K562 (cell line): Measurements from ENCODE around the gene SART3. TPM values are rescaled to one million over a fixed set of nuclear protein-coding genes. Genes with fewer than 3 reads are reported as not detected.

ENCODE experiments used
- ATAC-seq: fragments of 200-7000 bp; cut with Tn5 transposase; 3 replicates; pipeline ENCODE4 v1.9.1; 2020; ENCODE audit warnings: moderate library complexity
- BruUV-seq: library from RNA; stranded (reverse); fragments of 400-500 nt; replicated peaks from 2 replicates; lab custom pipeline; 2021; lab: Mats Ljungman, UMichigan
- CTCF ChIA-PET: fragments of 300-600 bp; formaldehyde crosslinking; extraction: SDS; loops from one replicate; lab custom pipeline; 2021; ENCODE audit warnings: low intra/inter-chr PET ratio; lab: Yijun Ruan, JAX
- POLR2A ChIA-PET: fragments of 300-600, 350-650 bp; sonication (Branson Sonifier 250); formaldehyde crosslinking; extraction: SDS; loops from one replicate; lab custom pipeline; 2021; ENCODE audit warnings: antibody characterized with exemption, inconsistent platforms; lab: Yijun Ruan, JAX
- DNase-seq, 4 experiments: peaks; one replicate each; pipeline versions ENCODE4 v3.0.0 to v3.0.0-alpha.2; 2011 to 2018; ENCODE audit warnings: low spot score in 3 of 4, mixed read lengths in 3 of 4; ENCODE audit errors: extremely low read depth in 1 of 4
- FAIRE-seq: peaks from 2 replicates; lab custom pipeline; 2011; peaks lifted over from hg19 to GRCh38; lab: Jason Lieb, UNC
- H2AFZ ChIP-seq: 2 replicates; pipeline ENCODE4 v1.6.0; 2011; ENCODE audit warnings: low read depth, low read length, control low read depth, inconsistent platforms
- H3K27ac ChIP-seq: fragments of 200-600 bp; 3 replicates; pipeline ENCODE4 v1.8.0; 2011; ENCODE audit warnings: low read depth, mild to moderate bottlenecking, control low read depth, inconsistent platforms, low read length, moderate library complexity, mixed read lengths; ENCODE audit errors: extremely low read depth
- H3K27me3 ChIP-seq, 2 experiments: fragments of 300-600 bp in 1 of 2; 2 replicates in 1 of 2; 3 replicates in 1 of 2; pipeline versions ENCODE4 v1.6.0 to v1.8.0; 2011; ENCODE audit warnings: inconsistent platforms in 2 of 2, low read length in 2 of 2, mild to moderate bottlenecking in 1 of 2, mixed read lengths in 1 of 2, moderate library complexity in 1 of 2; ENCODE audit not compliant: control insufficient read depth in 2 of 2, insufficient read depth in 2 of 2
- H3K36me3 ChIP-seq: fragments of 300-600 bp; 3 replicates; pipeline ENCODE4 v1.8.0; 2011; ENCODE audit warnings: mild to moderate bottlenecking, low read length, inconsistent platforms; ENCODE audit not compliant: control insufficient read depth, insufficient read depth
- H3K4me1 ChIP-seq, 2 experiments: fragments of 200-600 bp in 1 of 2; replicated peaks in 1 of 2; 2 replicates in 1 of 2; 3 replicates in 1 of 2; pipeline versions ENCODE4 v1.5.1 to v1.8.0; 2011; ENCODE audit warnings: inconsistent platforms in 2 of 2, low read length in 2 of 2, mild to moderate bottlenecking in 1 of 2, mixed read lengths in 1 of 2, moderate library complexity in 1 of 2; ENCODE audit not compliant: control insufficient read depth in 2 of 2, insufficient read depth in 2 of 2
- H3K4me2 ChIP-seq: 2 replicates; pipeline ENCODE4 v1.6.1; 2011; ENCODE audit warnings: low read length, control low read depth, inconsistent platforms, mixed read lengths; ENCODE audit not compliant: insufficient read depth
- H3K4me3 ChIP-seq: fragments of 200-600 bp; sonication (generic), shearing (Covaris generic); 2 replicates; pipeline ENCODE4 v1.5.1; 2016; ENCODE audit warnings: control low read depth, inconsistent platforms
- H3K79me2 ChIP-seq: fragments of 200-600 bp; 3 replicates; pipeline ENCODE4 v1.8.0; 2011; ENCODE audit warnings: low read length, inconsistent platforms; ENCODE audit not compliant: control insufficient read depth, insufficient read depth
- H3K9ac ChIP-seq, 2 experiments: 2 replicates each; pipeline versions ENCODE4 v1.6.0 to v1.6.1; 2011; ENCODE audit warnings: low read depth in 2 of 2, low read length in 2 of 2, control low read depth in 1 of 2, inconsistent platforms in 1 of 2, mild to moderate bottlenecking in 1 of 2, mixed read lengths in 1 of 2; ENCODE audit not compliant: insufficient read depth in 1 of 2
- H3K9me1 ChIP-seq: one replicate; pipeline ENCODE4 v1.6.0; 2011; ENCODE audit warnings: inconsistent platforms, mild to moderate bottlenecking, low read length, moderate library complexity; ENCODE audit not compliant: control insufficient read depth, insufficient read depth
- H3K9me3 ChIP-seq: replicated peaks from 2 replicates; pipeline ENCODE4 v1.5.1; 2011; ENCODE audit warnings: low read depth, low read length, inconsistent platforms; ENCODE audit not compliant: control insufficient read depth, insufficient read depth
- H4K20me1 ChIP-seq: replicated peaks from 2 replicates; pipeline ENCODE4 v1.6.1; 2011; ENCODE audit warnings: low read length, inconsistent platforms, mixed read lengths; ENCODE audit not compliant: control insufficient read depth, insufficient read depth
- CEBPG ChIP-seq, 3 experiments: fragments of 200-800 bp in 1 of 3; sonication (Bioruptor generic) in 1 of 3; sonication (generic) in 1 of 3; formaldehyde crosslinking in 1 of 3; IDR thresholded peaks in 2 of 3; conservative IDR thresholded peaks in 1 of 3; 2 replicates each; pipeline versions ENCODE4 v1.6.1 to v1.8.0; 2016 to 2022; ENCODE audit warnings: missing compliant biosample characterization in 2 of 3, missing genetic modification characterization in 2 of 3, mild to moderate bottlenecking in 1 of 3, missing genetic modification reagents in 1 of 3
- CHD2 ChIP-seq: IDR thresholded peaks from 2 replicates; pipeline ENCODE4 v1.6.1; 2011; ENCODE audit warnings: low read depth, low read length
- MCM2 ChIP-seq: fragments of 450-650 bp; IDR thresholded peaks from 2 replicates; pipeline ENCODE4 v1.6.1; 2017; ENCODE audit warnings: low read depth, mild to moderate bottlenecking
- NFYB ChIP-seq: IDR thresholded peaks from 2 replicates; pipeline ENCODE4 v1.6.1; 2011; ENCODE audit warnings: mild to moderate bottlenecking, moderate library complexity; ENCODE audit not compliant: insufficient read length; ENCODE audit errors: extremely low read depth
- RAD51 ChIP-seq: fragments of 450-650 bp; IDR thresholded peaks from 2 replicates; pipeline ENCODE4 v1.7.1; 2016; ENCODE audit warnings: low read depth, mild to moderate bottlenecking, borderline replicate concordance
- RBBP5 ChIP-seq: fragments of 200-600 bp; sonication (generic); IDR thresholded peaks from 2 replicates; pipeline ENCODE4 v1.6.1; 2012; ENCODE audit warnings: borderline replicate concordance, mild to moderate bottlenecking, low read length, control low read depth, inconsistent platforms; ENCODE audit not compliant: insufficient read depth, poor library complexity, severe bottlenecking
- TOE1 ChIP-seq, 2 experiments: fragments of 450-650 bp in 1 of 2; sonication (generic) in 1 of 2; formaldehyde crosslinking in 1 of 2; IDR thresholded peaks; 2 replicates each; pipeline versions ENCODE4 v1.7.1 to v1.8.0; 2016 to 2022; ENCODE audit warnings: borderline replicate concordance in 2 of 2, mild to moderate bottlenecking in 2 of 2, antibody characterized with exemption in 1 of 2, inconsistent platforms in 1 of 2, low read depth in 1 of 2, missing genetic modification reagents in 1 of 2, moderate library complexity in 1 of 2
- ZNF12 ChIP-seq: sonication (generic); formaldehyde crosslinking; IDR thresholded peaks from 2 replicates; pipeline ENCODE4 v1.4.0; 2020; ENCODE audit warnings: mild to moderate bottlenecking, missing genetic modification reagents
- WGBS: fragments of 100-300 bp; shearing (Covaris generic); methylation state at CpG from one replicate; pipeline ENCODE4 v1.1.6; 2016; ENCODE audit warnings: low coverage, mixed read lengths; ENCODE audit not compliant: insufficient coverage; ENCODE audit errors: missing lambda C conversion rate; 5-methylcytosine and 5-hydroxymethylcytosine counted together
- in situ Hi-C: fragments of 300-500 bp; cut with MboI; formaldehyde crosslinking; loops from 4 replicates; pipeline ENCODE4 v1.15.0; 2018; ENCODE audit warnings: inconsistent platforms, mixed read lengths
- intact Hi-C: fragments of 100-400 bp; cut with micrococcal nuclease; formaldehyde crosslinking; loops from 2 replicates; pipeline ENCODE4 v1.14.2; 2022
- polyA plus RNA-seq, 8 experiments: library from polyadenylated mRNA; depleted of rRNA in 4 of 8; stranded (reverse) in 5 of 8; unstranded in 3 of 8; fragments of >200 nt; fragmentation: Nextera tagmentation in 2 of 8; fragmentation: Illumina TruSeq in 1 of 8; extraction: Ambion mirVana in 2 of 8; extraction: Trizol in 1 of 8; gene quantifications; 2 replicates each; pipeline versions ENCODE4 v1.2.1 to v1.2.3, GENCODE V29; 2011 to 2014; ENCODE audit warnings: inconsistent platforms in 1 of 8, missing spikeins in 1 of 8
- total RNA-seq, 7 experiments: library from RNA; depleted of rRNA in 6 of 7; stranded (reverse); fragments of >200 nt in 6 of 7; fragmentation: Illumina TruSeq in 2 of 7; extraction: Trizol in 2 of 7; gene quantifications; 2 replicates each; pipeline versions ENCODE4 v1.2.1 to v1.2.3, GENCODE V29; 2011 to 2021; ENCODE audit warnings: low replicate concordance in 1 of 7
- TF ChIP-seq, protein P1 (sequence below): sonication (generic); formaldehyde crosslinking; IDR thresholded peaks from 2 replicates; pipeline ENCODE4 v1.5.0; 2020; ENCODE audit warnings: missing genetic modification reagents
- TF ChIP-seq, protein P2 (sequence below): sonication (generic); formaldehyde crosslinking; IDR thresholded peaks from 2 replicates; pipeline ENCODE4 v1.9.0; 2022; ENCODE audit warnings: mild to moderate bottlenecking, missing genetic modification reagents
- TF ChIP-seq, protein P3 (sequence below), 2 experiments: fragments of 450-650 bp in 1 of 2; sonication (generic) in 1 of 2; formaldehyde crosslinking in 1 of 2; IDR thresholded peaks in 1 of 2; conservative IDR thresholded peaks in 1 of 2; 2 replicates each; pipeline versions ENCODE4 v1.6.1 to v1.8.1; 2016 to 2023; ENCODE audit warnings: mild to moderate bottlenecking in 2 of 2, moderate library complexity in 2 of 2, inconsistent platforms in 1 of 2, missing genetic modification reagents in 1 of 2
- TF ChIP-seq, protein P4 (sequence below): fragments of 450-650 bp; formaldehyde crosslinking; IDR thresholded peaks from 2 replicates; pipeline ENCODE4 v1.4.0; 2020; ENCODE audit warnings: mild to moderate bottlenecking, mixed read lengths

SART3 gene
- total and polyA plus RNA-seq, 9 of the 15 experiments (the other 6 are each of a cell fraction or from before 2014, with no cell fraction given) = 8.9 to 167 (median 56.7) TPM

GRCh38 chr12:108473400-108474055 lies 87.4 kb downstream of the SART3 start:
- H4K20me1 ChIP-seq = no peaks in the 10 kb centered on the region
- in situ Hi-C loops = no loop called here
- ChIA-PET POLR2A (interaction anchor here (0.6 to 1.1 kb wide), 3 partner anchors 11 to 160 kb away, joined by 3 to 4 read pairs (median 3); no protein-coding TSS in a partner anchor), CTCF (interaction anchor here (0.6 kb wide), 1 partner anchor 9 kb away, joined by 5 read pairs; no protein-coding TSS in a partner anchor)
- no peak for DNase-seq
- intact Hi-C loops = no loop called here
- no peak overlapping the region for H3K9ac ChIP-seq
- peak; percentile 21; the same call in 2 of the 3 replicates for ATAC-seq
- WGBS = 6% methylated on average over 5 of the region's 5 CpGs
- TF ChIP-seq, protein P1, sequence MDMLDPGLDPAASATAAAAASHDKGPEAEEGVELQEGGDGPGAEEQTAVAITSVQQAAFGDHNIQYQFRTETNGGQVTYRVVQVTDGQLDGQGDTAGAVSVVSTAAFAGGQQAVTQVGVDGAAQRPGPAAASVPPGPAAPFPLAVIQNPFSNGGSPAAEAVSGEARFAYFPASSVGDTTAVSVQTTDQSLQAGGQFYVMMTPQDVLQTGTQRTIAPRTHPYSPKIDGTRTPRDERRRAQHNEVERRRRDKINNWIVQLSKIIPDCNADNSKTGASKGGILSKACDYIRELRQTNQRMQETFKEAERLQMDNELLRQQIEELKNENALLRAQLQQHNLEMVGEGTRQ (CRISPR knock-in tag) = peak; percentile 44
- TF ChIP-seq NFYB (peak; percentile 27), CHD2 (no peak), CEBPG (CRISPR knock-in tag; IDR thresholded peaks at IDR 0.05) (0 out of 2 replicates have a peak, but pooled peaks have one; percentile 26), CEBPG (tag; conservative IDR thresholded peaks at IDR 0.05 in 1 of 2, IDR thresholded peaks at IDR 0.05 in 1 of 2) (no peak), TOE1 (IDR thresholded peaks at IDR 0.05; ENCODE audit: borderline replicate concordance) (peak; percentile 45; the same call in 1 of the 2 replicates), TOE1 (CRISPR knock-in tag; IDR thresholded peaks at IDR 0.05; ENCODE audit: borderline replicate concordance, low read depth) (no peak), ZNF12 (CRISPR knock-in tag) (peak; percentile 98), RAD51 (peak; percentile 65; the same call in 1 of the 2 replicates), RBBP5 (no peak), MCM2 (no peak)
- TF ChIP-seq, protein P2, sequence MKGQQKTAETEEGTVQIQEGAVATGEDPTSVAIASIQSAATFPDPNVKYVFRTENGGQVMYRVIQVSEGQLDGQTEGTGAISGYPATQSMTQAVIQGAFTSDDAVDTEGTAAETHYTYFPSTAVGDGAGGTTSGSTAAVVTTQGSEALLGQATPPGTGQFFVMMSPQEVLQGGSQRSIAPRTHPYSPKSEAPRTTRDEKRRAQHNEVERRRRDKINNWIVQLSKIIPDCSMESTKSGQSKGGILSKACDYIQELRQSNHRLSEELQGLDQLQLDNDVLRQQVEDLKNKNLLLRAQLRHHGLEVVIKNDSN (CRISPR knock-in tag) = 0 out of 2 replicates have a peak, but pooled peaks have one; percentile 19
- TF ChIP-seq, protein P3, sequence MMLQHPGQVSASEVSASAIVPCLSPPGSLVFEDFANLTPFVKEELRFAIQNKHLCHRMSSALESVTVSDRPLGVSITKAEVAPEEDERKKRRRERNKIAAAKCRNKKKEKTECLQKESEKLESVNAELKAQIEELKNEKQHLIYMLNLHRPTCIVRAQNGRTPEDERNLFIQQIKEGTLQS (IDR thresholded peaks at IDR 0.05) = 0 out of 2 replicates have a peak, but pooled peaks have one; percentile 31
- TF ChIP-seq, protein P3 (CRISPR knock-in tag; conservative IDR thresholded peaks at IDR 0.05) = no peak
- TF ChIP-seq, protein P4, sequence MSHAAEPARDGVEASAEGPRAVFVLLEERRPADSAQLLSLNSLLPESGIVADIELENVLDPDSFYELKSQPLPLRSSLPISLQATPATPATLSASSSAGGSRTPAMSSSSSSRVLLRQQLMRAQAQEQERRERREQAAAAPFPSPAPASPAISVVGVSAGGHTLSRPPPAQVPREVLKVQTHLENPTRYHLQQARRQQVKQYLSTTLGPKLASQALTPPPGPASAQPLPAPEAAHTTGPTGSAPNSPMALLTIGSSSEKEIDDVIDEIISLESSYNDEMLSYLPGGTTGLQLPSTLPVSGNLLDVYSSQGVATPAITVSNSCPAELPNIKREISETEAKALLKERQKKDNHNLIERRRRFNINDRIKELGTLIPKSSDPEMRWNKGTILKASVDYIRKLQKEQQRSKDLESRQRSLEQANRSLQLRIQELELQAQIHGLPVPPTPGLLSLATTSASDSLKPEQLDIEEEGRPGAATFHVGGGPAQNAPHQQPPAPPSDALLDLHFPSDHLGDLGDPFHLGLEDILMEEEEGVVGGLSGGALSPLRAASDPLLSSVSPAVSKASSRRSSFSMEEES (CRISPR knock-in tag) = peak; percentile 61
- H3K4me2 ChIP-seq = no peak overlapping the region
- H3K4me3 ChIP-seq = no peak overlapping the region
- 0 out of 5 replicates have a peak, but pooled peaks cover 0 to 2% of the 10 kb centered on the region in 2 experiments for H3K27me3 ChIP-seq
- no peaks in the 10 kb centered on the region for H3K79me2 ChIP-seq
- no peak for FAIRE-seq
- no peak overlapping the region for H3K27ac ChIP-seq
- no peak overlapping the region for H2AFZ ChIP-seq
- H3K4me1 ChIP-seq = peaks cover 0 to 17% of the 10 kb centered on the region in 2 experiments; a peak in 4 of 5 replicates
- peaks cover 4% of the 10 kb centered on the region; the same call in 1 of the 2 replicates for H3K9me3 ChIP-seq
- no peaks in the 10 kb centered on the region for H3K36me3 ChIP-seq
- H3K9me1 ChIP-seq = no peaks in the 10 kb centered on the region
- no TSS peak for BruUV-seq
